GM12875 (cell line): ENCODE results near the gene EPB41L3.

Experiments used
- H3K4me3 ChIP-seq: one replicate; pipeline ENCODE4 v1.5.1; 2011; ENCODE audit warnings: low read depth, low read length, control low read depth
- CTCF ChIP-seq: IDR thresholded peaks from 2 replicates; pipeline ENCODE4 v1.5.1; 2011; ENCODE audit warnings: low read depth, mild to moderate bottlenecking, control low read depth, inconsistent platforms, low read length, moderate library complexity, borderline replicate concordance; ENCODE audit not compliant: insufficient read depth

Gene EPB41L3

GRCh38 chr18:5350636-5351035 lies 193.2 kb downstream of the EPB41L3 start:
- no peak for TF ChIP-seq CTCF
- H3K4me3 ChIP-seq: no peak overlapping the region
